IMR-90 (cell line): ENCODE results near the gene KRT9.

Experiments
- CTCF ChIP-seq: conservative IDR thresholded peaks from 2 replicates; pipeline ENCODE4 v1.5.1; 2012; ENCODE audit warnings: mild to moderate bottlenecking, low read depth, low read length, improper control_type of control experiment
- MAZ ChIP-seq: IDR thresholded peaks from 2 replicates; pipeline ENCODE4 v1.6.1; 2012; ENCODE audit warnings: low read depth, mild to moderate bottlenecking, low read length, improper control_type of control experiment, moderate library complexity, borderline replicate concordance
- POLR2A ChIP-seq: IDR thresholded peaks from 2 replicates; pipeline ENCODE4 v1.6.1; 2012; ENCODE audit warnings: mild to moderate bottlenecking, low read depth, low read length
- RAD21 ChIP-seq: IDR thresholded peaks from 2 replicates; pipeline ENCODE4 v1.6.1; 2012; ENCODE audit warnings: low read length, improper control_type of control experiment
- USF2 ChIP-seq: fragments of 150-350 bp; IDR thresholded peaks from 2 replicates; pipeline ENCODE4 v1.6.1; 2017; ENCODE audit warnings: mild to moderate bottlenecking, antibody characterized with exemption, low read length, low read depth

- TF ChIP-seq MAZ = no peak
- TF ChIP-seq RAD21 = no peak
- TF ChIP-seq CTCF = no peak
- no peak for TF ChIP-seq USF2
- no peak for TF ChIP-seq POLR2A
Observed at GRCh38 chr17:41536741-41537613, 34.9 kb downstream of the KRT9 start.
